ENCODE data around the gene SLC9A3. TPM values are rescaled to one million over a fixed set of nuclear protein-coding genes. Genes with fewer than 3 reads are reported as not detected.

SLC9A3 gene
- total RNA-seq, 1 donor from 2014 or later = 1.1 TPM

- H3K4me1 ChIP-seq = no peaks in the 10 kb centered on the region
- no peaks in the 10 kb centered on the region for H3K27me3 ChIP-seq (ENCODE audit: low read depth)
- peaks cover 2% of the 10 kb centered on the region for H3K9me3 ChIP-seq
- intact Hi-C loops (cut with DNase I) = no loop called here
- ATAC-seq (no peak), DNase-seq (no peak)
- H3K36me3 ChIP-seq = peaks cover 97% of the 10 kb centered on the region
- no peak overlapping the region for H3K4me3 ChIP-seq
- TF ChIP-seq CTCF (IDR thresholded peaks at IDR 0.05) = no peak
- H3K27ac ChIP-seq = no peak overlapping the region
Measured at GRCh38 chr5:457195-457961, 66.9 kb downstream of the SLC9A3 start.

GRCh38 chr5:456351-457194 is 67.7 kb downstream of the SLC9A3 start:
- no peak for DNase-seq
- TF ChIP-seq CTCF (IDR thresholded peaks at IDR 0.05) = no peak

GRCh38 chr5:455806-456205 is 68.4 kb downstream of the SLC9A3 start:
- Histone ChIP-seq H3K27me3 (ENCODE audit: low read depth) (no peaks in the 10 kb centered on the region), H3K36me3 (peaks cover 99% of the 10 kb centered on the region), H3K4me3 (no peak overlapping the region), H3K9me3 (peaks cover 11% of the 10 kb centered on the region), H3K4me1 (no peaks in the 10 kb centered on the region), H3K27ac (no peak overlapping the region)
- ATAC-seq (no peak), DNase-seq (no peak)
- intact Hi-C loops (cut with DNase I) = no loop called here
- no peak for TF ChIP-seq CTCF (IDR thresholded peaks at IDR 0.05)

More at GRCh38 chr5:456351-457194, 67.7 kb downstream of the SLC9A3 start:
- H3K27me3 ChIP-seq (ENCODE audit: low read depth) = no peaks in the 10 kb centered on the region
- ATAC-seq = no peak
- no peak overlapping the region for H3K27ac ChIP-seq
- H3K36me3 ChIP-seq = peaks cover 97% of the 10 kb centered on the region
- H3K9me3 ChIP-seq = peaks cover 10% of the 10 kb centered on the region
- H3K4me3 ChIP-seq = no peak overlapping the region
- intact Hi-C loops (cut with DNase I) = no loop called here
- no peaks in the 10 kb centered on the region for H3K4me1 ChIP-seq

- intact Hi-C loops (cut with DNase I) = no loop called here
- DNase-seq = no peak
Measured at GRCh38 chr5:454936-455335, 69.3 kb downstream of the SLC9A3 start.

More at GRCh38 chr5:454936-455335, 69.3 kb downstream of the SLC9A3 start:
- TF ChIP-seq CTCF (IDR thresholded peaks at IDR 0.05) = no peak
- H3K9me3 ChIP-seq = peaks cover 11% of the 10 kb centered on the region
- peaks cover 100% of the 10 kb centered on the region for H3K36me3 ChIP-seq
- H3K4me1 ChIP-seq = no peaks in the 10 kb centered on the region
- no peaks in the 10 kb centered on the region for H3K27me3 ChIP-seq (ENCODE audit: low read depth)
- no peak for ATAC-seq
- H3K4me3 ChIP-seq = no peak overlapping the region
- no peak overlapping the region for H3K27ac ChIP-seq

Data from lower lobe of right lung (tissue), 2 donors.